Lower leg skin (tissue), 4 donors: Measurements from ENCODE around the gene RIIAD1. TPM values are rescaled to one million over a fixed set of nuclear protein-coding genes. Genes with fewer than 3 reads are reported as not detected.

ENCODE experiments used
- DNase-seq, 2 donors: peaks; one replicate each; pipeline ENCODE4 v3.0.0-alpha.2; 2019; ENCODE audit warnings: low spot score in 2 of 2
- H3K4me3 ChIP-seq: fragments of 200-600 bp; sonication (generic); 2 replicates; pipeline ENCODE4 v1.5.1; 2017; ENCODE audit warnings: mild to moderate bottlenecking, low read depth; ENCODE audit not compliant: poor library complexity, severe bottlenecking
- POLR2A ChIP-seq, 2 donors: fragments of 450-650 bp; IDR thresholded peaks; one replicate each; pipeline ENCODE4 v1.6.1; 2016 to 2017; ENCODE audit warnings: antibody characterized with exemption in 2 of 2, mild to moderate bottlenecking in 1 of 2, moderate library complexity in 1 of 2
- WGBS, 2 donors: methylation state at CpG; one replicate each; pipeline ENCODE4 v1.1.5; 2018; 5-methylcytosine and 5-hydroxymethylcytosine counted together
- intact Hi-C: fragments of 100-400 bp; cut with DNase I; formaldehyde crosslinking; loops from one replicate; pipeline ENCODE4 v1.15.0; 2023; ENCODE audit warnings: low total_unique reads
- total RNA-seq, 4 donors: library from RNA; depleted of rRNA; stranded (reverse); fragments of >200 nt; gene quantifications; one replicate each; pipeline ENCODE4 v1.1.0, GENCODE V29; 2016
- TF ChIP-seq, protein P1 (sequence below), 3 donors: fragments of 450-650 bp; IDR thresholded peaks; one replicate each; pipeline ENCODE4 v1.5.1; 2016; ENCODE audit warnings: antibody characterized with exemption in 3 of 3, mild to moderate bottlenecking in 3 of 3, moderate library complexity in 2 of 3

The RIIAD1 gene
- total RNA-seq, 4 donors from 2014 or later: not detected

DNA sequence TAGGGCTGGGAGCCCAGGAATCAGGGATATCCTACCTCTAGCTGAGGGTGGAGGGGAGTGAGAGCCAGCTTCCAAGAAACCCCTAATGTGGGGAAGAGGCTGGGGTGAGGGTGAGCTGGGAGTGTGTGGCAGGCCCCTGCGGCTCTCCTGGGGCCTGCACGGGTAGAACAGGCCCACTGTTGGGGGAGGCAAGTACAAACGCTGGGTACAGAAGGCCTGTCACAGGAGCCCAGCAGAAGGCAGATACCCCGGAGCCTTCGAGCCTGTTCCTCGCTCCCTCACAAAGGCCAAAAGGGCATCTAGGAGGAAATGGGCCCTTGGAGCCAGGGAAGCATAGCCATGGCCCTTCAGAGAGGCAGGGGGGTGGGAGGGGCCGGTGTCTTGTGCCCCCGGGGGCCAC is 18.4 kb upstream of the RIIAD1 start:
- WGBS, 2 donors: 46 to 51% methylated on average over 8 of the region's 8 CpGs
- TF ChIP-seq POLR2A (IDR thresholded peaks at IDR 0.05): no peak
- TF ChIP-seq, protein P1, sequence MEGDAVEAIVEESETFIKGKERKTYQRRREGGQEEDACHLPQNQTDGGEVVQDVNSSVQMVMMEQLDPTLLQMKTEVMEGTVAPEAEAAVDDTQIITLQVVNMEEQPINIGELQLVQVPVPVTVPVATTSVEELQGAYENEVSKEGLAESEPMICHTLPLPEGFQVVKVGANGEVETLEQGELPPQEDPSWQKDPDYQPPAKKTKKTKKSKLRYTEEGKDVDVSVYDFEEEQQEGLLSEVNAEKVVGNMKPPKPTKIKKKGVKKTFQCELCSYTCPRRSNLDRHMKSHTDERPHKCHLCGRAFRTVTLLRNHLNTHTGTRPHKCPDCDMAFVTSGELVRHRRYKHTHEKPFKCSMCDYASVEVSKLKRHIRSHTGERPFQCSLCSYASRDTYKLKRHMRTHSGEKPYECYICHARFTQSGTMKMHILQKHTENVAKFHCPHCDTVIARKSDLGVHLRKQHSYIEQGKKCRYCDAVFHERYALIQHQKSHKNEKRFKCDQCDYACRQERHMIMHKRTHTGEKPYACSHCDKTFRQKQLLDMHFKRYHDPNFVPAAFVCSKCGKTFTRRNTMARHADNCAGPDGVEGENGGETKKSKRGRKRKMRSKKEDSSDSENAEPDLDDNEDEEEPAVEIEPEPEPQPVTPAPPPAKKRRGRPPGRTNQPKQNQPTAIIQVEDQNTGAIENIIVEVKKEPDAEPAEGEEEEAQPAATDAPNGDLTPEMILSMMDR (IDR thresholded peaks at IDR 0.05): no peak
- no peak for DNase-seq
- intact Hi-C loops: no loop called here
- no peak overlapping the region for H3K4me3 ChIP-seq

DNA sequence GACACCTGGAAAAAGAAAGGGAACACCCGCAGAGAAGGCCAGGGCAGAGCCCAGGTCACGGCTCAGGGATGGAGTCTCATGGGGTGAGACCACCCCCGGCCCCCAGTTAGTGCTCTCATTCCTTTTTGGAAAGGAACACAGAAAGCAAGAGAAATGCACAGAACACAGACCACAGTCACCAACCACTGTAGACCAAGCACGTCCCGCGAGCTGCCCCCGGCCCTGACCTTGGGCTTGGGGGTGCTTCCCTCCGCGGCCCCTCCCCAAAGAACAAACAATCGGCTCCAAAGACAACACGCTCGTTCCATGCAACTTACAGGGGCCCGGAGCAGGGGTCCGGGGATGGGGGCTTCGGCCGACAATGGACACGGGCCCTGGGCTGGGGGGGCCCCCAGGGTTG is 17.5 kb upstream of the RIIAD1 start:
- intact Hi-C loops: no loop called here

DNA sequence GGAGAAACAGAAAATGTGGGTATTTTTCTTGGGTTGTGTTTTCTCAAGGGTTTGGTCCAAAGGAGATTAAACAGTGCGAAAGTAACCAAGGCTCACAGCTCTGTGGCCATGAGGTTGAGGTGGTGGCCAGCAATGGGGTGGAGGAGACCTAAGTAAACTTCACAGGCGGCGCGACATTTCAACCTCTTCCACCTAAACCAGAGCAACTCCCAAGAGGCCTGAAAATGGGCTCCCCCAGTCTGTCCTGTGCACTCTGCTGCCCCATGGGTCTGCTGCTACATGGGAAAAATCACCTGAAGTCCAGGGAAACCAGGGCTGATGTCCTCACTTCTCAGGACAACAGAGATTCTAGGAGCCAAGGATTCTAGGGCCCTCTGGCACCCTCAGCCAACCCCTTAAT is 17.1 kb upstream of the RIIAD1 start:
- intact Hi-C loops: no loop called here
- TF ChIP-seq, protein P1 (IDR thresholded peaks at IDR 0.05): no peak
- no peak for TF ChIP-seq POLR2A (IDR thresholded peaks at IDR 0.05)
- peak in 1 of 2 donors; percentile 69 for DNase-seq
- H3K4me3 ChIP-seq: no peak overlapping the region
- 66 to 73% methylated on average over 4 of the region's 4 CpGs for WGBS, 2 donors

More for the DNA sequence above, 17.5 kb upstream of the RIIAD1 start:
- peak in 1 of 2 donors; percentile 82 for DNase-seq
- WGBS, 2 donors: 76 to 82% methylated on average over 17 of the region's 17 CpGs
- TF ChIP-seq, protein P1 (IDR thresholded peaks at IDR 0.05): no peak
- no peak for TF ChIP-seq POLR2A (IDR thresholded peaks at IDR 0.05)
- no peak overlapping the region for H3K4me3 ChIP-seq

DNA sequence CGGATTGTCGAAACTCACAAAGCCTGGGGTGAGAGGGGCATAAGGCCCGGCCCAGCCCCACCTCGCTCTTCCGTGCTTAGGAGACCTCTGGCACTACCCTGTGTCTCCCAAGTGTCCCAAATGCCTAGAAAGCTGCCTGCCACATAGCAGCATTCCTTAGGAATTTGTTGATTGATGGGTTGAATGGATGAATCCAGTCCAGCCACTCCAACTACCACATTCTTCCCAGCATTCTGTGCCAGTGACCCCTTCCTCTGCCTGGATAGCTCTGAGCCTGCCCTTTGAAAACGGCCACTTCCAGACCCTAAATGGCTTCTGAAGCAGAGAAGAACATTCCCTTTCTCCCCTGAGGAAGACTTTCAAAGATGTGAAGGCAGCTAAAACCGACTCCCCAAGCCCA is 16.2 kb upstream of the RIIAD1 start:
- WGBS, 2 donors: 76 to 90% methylated on average over 7 of the region's 7 CpGs
- intact Hi-C loops: no loop called here
- DNase-seq: peak in 1 of 2 donors; percentile 75
- TF ChIP-seq, protein P1 (IDR thresholded peaks at IDR 0.05): no peak
- no peak for TF ChIP-seq POLR2A (IDR thresholded peaks at IDR 0.05)
- H3K4me3 ChIP-seq: no peak overlapping the region

DNA sequence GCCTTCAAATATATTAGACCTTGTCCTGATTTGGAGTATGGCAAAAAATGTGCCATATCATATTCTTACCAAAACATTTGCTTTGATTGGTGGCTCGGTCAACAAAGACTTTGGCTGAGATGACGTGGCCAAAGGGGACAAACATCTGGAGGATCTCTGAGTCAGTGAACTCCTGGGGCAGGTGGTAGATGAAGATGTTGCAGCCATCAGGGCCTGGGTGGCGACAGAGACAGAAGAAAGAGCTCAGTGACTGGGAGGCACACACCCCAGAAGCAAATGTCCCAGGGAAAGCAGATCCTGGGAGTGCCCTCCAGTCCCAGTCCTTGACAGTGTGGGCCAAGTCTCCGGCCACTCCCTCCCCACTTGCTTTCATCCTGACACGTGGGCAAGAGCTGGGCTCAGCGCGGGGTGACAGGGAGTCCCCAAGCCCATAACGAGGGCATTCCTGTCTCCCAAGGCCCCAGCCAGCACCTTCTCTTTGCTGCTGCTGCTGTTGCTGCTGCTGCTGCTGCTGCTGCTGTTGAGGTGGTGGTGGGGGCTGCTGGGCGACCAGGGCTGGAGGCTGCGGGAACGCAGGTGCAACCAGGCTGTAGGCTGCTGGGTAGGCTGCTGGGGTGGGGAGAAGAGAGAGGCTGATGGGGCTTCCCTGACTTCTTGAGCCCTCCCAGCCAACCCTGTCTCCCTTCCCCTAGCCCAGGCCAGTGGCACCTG is 15.4 kb upstream of the RIIAD1 start:
- TF ChIP-seq, protein P1 (IDR thresholded peaks at IDR 0.05): no peak
- TF ChIP-seq POLR2A (IDR thresholded peaks at IDR 0.05): no peak
- 58 to 62% methylated on average over 11 of the region's 11 CpGs for WGBS, 2 donors

More for the DNA sequence above, 15.4 kb upstream of the RIIAD1 start:
- no peak overlapping the region for H3K4me3 ChIP-seq
- peak in 1 of 2 donors; percentile 71 for DNase-seq
- intact Hi-C loops: no loop called here
